Measurements from ENCODE around the gene DGKB.

The DGKB gene

GRCh38 chr7:14902589-14903067 is at the start of gene DGKB:
DGKB (minus strand) TSS chr7:14902751.
- no peak for DNase-seq

GRCh38 chr7:14950013-14950412 is 47.5 kb upstream of the DGKB start:
- DNase-seq, result no peak

- DNase-seq, result no peak
These were observed 35.6 kb upstream of the DGKB start for GRCh38 chr7:14938181-14938580.

GRCh38 chr7:14937581-14937980 is 35.0 kb upstream of the DGKB start:
- DNase-seq, result no peak

DNA sequence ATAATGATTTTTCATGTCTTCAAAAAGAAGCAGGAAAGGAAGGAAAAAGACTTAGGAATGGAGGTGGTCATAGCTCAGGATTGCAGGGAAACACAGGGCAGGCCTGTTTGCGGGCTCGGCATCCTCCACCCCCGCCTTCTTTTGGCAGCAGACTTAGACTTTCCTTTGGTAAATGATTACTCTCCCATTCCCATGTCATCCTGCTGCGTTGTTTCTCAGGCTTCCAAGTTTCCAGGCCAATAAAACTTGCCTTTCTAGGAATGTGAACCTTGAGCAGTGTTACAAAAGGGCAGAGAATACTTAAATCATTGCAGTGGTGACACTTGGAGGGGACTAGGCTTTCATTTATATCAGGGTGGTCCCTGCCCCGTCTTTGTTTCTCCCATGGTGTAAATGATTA is 34.0 kb upstream of the DGKB start:
- DNase-seq, result no peak

DNA sequence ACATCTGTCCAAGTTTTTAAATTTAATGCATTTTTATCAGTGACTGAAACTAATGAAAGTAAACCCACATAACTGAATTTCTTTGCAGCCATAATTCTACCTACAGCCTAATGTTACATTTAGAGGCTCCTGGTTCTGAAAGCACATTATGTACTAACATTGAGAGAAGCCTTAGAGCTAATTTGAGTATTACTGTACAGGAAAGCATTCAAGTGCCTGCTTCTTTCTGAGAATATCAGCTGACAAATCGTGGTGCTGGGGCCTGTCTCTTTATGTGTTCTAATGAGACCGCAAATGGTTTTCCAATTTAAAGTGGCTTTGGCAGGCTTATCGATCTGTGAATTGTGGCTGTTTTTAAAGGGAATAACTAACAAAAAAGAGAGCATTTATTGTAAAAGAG is 32.3 kb upstream of the DGKB start:
- peak; percentile 42 for DNase-seq

- DNase-seq, result no peak
These were observed 29.1 kb upstream of the DGKB start for GRCh38 chr7:14931511-14932215.

DNA sequence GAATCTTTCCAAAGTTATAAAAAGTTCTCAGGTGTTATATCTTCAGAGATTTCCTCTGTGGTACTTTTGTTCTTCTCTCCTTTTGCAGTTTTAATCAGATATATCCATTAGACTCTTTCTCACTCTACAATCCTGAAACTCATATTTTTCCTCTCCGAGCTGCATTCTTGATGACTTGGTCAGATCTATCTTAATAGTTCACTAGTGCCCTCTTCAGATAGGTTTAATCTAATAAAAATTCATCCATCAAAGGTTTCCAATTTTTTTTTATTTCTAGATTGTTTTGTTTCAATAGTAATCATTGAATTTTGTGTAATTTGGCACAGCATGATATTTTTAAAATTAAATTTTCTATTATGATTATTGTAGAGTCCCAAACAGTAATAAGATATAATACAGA is 21.8 kb upstream of the DGKB start:
- DNase-seq, result no peak

GRCh38 chr7:14911077-14911476 is 8.5 kb upstream of the DGKB start:
- no peak for DNase-seq

DNA sequence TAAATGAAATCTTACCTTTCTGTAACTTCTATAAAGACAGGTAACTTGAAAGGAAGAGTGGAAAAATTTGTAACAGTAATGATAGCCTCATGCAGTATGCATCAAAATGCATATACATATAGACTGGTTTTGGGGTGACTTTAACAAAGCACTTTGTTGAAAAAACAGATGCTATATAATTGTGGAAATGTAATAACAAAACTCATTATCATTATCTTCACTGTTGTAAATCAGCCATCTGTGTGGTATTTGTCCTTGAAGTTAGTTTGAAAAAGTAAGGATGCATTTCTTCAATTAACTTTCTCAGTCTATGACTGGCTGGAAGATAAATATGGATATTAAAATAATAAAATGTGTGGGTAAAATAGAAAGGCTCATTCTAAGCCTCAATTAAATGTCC is 6.1 kb upstream of the DGKB start:
- DNase-seq, result no peak

DNA sequence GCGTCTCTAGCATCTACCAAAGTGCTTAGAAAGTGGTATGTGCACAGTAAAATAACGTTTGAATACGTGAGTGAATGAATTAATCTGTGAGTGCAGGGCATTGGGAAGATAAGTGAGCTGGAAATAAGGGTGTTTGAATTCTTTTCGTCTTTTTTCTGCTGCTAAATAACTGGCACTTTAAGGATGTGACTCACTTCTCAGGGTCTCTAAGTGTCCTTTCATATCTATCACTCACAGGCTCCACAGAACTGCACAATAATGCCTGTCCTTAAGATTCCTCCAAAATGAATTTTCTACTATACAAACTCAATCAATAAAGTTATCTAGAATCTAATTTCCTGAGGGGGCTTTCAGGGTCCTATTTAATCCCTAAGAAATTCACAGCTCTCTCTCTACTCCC is 3.2 kb upstream of the DGKB start:
- no peak for DNase-seq

DNA sequence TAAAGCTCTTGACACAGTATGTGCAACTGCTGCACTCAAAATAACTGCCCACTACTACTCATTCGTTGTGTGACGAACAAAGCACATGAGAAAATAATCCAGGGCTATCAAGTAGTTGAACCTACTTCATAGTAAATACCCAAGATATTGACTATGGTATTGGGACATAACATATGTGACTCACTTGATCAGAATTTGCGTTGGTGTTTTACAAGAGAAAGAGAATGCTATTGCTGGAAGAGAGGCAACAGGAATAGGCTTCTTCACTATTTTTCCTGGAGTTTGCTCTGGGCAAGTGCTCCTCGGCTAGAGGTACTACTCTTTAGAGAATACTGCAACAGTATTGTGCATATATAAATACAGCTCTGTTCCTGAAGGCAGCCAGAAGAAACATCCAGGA is 2.5 kb downstream of the DGKB start:
- DNase-seq, result no peak

DNA sequence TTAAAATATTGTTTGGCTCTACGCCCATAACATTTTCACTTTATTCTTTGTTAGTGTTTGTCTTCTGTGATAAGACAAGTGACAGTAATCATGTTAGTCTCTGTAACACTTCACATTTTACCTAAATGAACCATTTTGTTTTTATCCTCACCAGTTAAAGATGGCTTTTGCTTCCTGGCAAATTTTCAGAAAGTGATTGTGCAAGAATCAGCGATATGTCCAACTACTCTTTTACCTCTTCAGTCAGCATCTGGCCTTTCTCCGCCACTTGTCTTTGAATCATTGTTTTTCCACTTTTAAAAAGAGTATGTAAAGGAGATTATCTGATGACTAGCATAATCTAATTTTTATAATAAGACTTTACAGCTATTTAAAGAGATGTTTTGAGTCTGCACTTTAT is 3.5 kb downstream of the DGKB start:
- DNase-seq, result peak; percentile 27

DNA sequence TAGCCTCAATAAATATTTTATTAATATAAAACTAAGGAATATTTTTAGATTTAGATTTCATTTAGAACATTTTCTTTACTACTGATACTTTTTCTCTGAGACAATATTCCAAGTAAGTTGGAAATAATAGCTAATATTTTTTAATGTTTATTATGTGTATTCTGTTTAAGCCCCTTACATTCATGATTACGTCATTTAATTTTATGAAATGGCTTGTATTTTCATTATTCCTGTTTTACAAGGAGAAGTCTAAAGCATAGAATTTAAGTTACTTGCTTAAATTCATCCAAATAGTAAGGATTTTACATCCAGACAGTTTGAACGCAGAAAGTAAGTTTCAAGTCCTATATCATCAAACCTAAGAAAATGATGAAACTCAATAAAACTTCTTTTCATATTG is 6.1 kb downstream of the DGKB start:
- no peak for DNase-seq

GRCh38 chr7:14894826-14895225 is 7.7 kb downstream of the DGKB start:
- no peak for DNase-seq

GRCh38 chr7:14892961-14893360 is 9.6 kb downstream of the DGKB start:
- no peak for DNase-seq

- no peak for DNase-seq
These were observed 11.3 kb downstream of the DGKB start for GRCh38 chr7:14891289-14891688.

GRCh38 chr7:14888962-14889361 is 13.6 kb downstream of the DGKB start:
- no peak for DNase-seq

GRCh38 chr7:14886533-14886932 is 16.0 kb downstream of the DGKB start:
- no peak for DNase-seq

DNA sequence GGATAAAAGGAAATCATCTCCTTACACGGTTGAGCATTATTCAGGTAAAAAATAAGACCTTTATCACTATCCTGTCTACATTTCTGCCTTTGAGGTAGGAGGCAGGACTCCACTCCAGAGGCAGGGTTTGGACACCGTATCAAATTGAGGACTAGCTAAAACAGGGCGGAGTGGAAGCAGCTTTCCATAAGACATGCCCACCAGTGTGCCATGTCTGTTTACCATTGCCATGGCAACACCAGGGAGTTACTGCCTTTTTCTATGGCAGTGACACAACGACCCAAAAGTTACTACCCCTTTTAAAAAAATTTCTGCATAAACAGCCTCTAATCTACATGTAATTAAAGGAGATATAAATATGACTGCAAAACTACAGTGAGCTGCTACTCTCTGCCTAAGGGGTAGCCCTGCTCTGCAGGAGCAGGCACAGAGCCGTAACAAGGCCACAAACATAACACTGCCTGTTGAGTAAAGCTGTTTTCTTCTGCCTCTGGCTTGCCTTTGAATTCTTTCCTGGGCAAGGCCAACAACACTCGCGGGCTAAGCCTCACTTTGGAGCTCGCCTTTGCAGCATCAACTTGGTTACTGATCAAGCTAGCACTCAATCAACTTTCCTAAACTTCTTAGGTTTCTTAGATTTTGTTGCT is 26.5 kb downstream of the DGKB start:
- DNase-seq, result no peak

GRCh38 chr7:14871880-14872279 is 30.7 kb downstream of the DGKB start:
- DNase-seq, result no peak

- no peak for DNase-seq
These were observed 32.2 kb downstream of the DGKB start for GRCh38 chr7:14870394-14870793.

GRCh38 chr7:14868937-14869336 is 33.6 kb downstream of the DGKB start:
- no peak for DNase-seq

GRCh38 chr7:14861456-14861855 is 41.1 kb downstream of the DGKB start:
- DNase-seq, result no peak

DNA sequence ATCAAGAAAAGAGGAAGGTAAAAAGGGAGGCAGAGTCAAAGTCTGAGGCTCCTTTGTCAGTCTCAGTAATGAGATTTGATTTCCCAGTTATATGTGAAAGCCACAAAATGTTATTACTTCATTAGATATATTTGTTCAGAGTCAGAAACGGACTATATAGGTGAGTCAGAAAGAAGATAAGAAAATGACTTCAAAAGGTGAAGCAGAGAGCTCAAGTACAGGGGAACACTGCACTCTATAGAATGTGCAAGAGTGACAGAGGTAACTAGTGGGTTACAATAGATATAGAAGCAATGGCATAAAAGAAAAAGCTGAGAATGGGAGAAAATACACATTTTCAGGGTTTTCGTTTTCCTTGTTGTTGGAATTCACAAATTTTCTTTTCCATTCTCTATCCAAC is 43.3 kb downstream of the DGKB start:
- no peak for DNase-seq

Data from NCI-H2107 (cell line).